GM12878 (cell line): Measurements from ENCODE around the gene DNAJC18.

Experiments used
- CHD1 ChIP-seq: IDR thresholded peaks from 2 replicates; pipeline ENCODE4 v1.6.1; 2012; ENCODE audit warnings: low read depth, low read length, improper control_type of control experiment
- CREB1 ChIP-seq: IDR thresholded peaks from 2 replicates; pipeline ENCODE4 v1.6.1; 2012; ENCODE audit warnings: low read depth, mild to moderate bottlenecking, inconsistent platforms
- EZH2 ChIP-seq: IDR thresholded peaks from 2 replicates; pipeline ENCODE4 v1.6.1; 2012; ENCODE audit warnings: low read depth, mild to moderate bottlenecking, control low read depth, inconsistent platforms, low read length, borderline replicate concordance; ENCODE audit not compliant: control insufficient read depth
- NFIC ChIP-seq: IDR thresholded peaks from 2 replicates; pipeline ENCODE4 v1.6.1; 2012; ENCODE audit warnings: low read depth, mild to moderate bottlenecking, inconsistent platforms, low read length, moderate library complexity
- POLR2AphosphoS5 ChIP-seq: IDR thresholded peaks from 2 replicates; pipeline ENCODE4 v1.6.1; 2011; ENCODE audit warnings: mild to moderate bottlenecking, low read length, inconsistent platforms
- RAD21 ChIP-seq: IDR thresholded peaks from 2 replicates; pipeline ENCODE4 v1.6.1; 2011; ENCODE audit warnings: mild to moderate bottlenecking, low read depth, low read length, moderate library complexity; ENCODE audit not compliant: insufficient read depth
- SMC3 ChIP-seq: IDR thresholded peaks from 2 replicates; pipeline ENCODE4 v1.6.1; 2011; ENCODE audit warnings: low read length, improper control_type of control experiment, borderline replicate concordance
- TF ChIP-seq, protein P1 (sequence below): fragments of 450-650 bp; IDR thresholded peaks from 2 replicates; pipeline ENCODE4 v1.6.1; 2017; ENCODE audit warnings: mild to moderate bottlenecking, moderate library complexity
- TF ChIP-seq, protein P2 (sequence below): fragments of 450-650 bp; IDR thresholded peaks from 2 replicates; pipeline ENCODE4 v1.6.1; 2017; ENCODE audit warnings: mild to moderate bottlenecking, low read depth, inconsistent platforms; ENCODE audit not compliant: poor library complexity, severe bottlenecking
- TF ChIP-seq, protein P3 (sequence below): IDR thresholded peaks from 2 replicates; pipeline ENCODE4 v1.6.1; 2012; ENCODE audit warnings: low read depth, low read length, improper control_type of control experiment
- TF ChIP-seq, protein P4 (sequence below), 3 experiments: IDR thresholded peaks in 2 of 3; conservative IDR thresholded peaks in 1 of 3; 2 replicates each; pipeline ENCODE4 v1.5.1; 2011; ENCODE audit warnings: low read depth in 3 of 3, low read length in 3 of 3, mild to moderate bottlenecking in 3 of 3, control low read depth in 2 of 3, moderate library complexity in 2 of 3, inconsistent platforms in 1 of 3, mixed read lengths in 1 of 3; ENCODE audit not compliant: control insufficient read depth in 2 of 3, insufficient read depth in 1 of 3; ENCODE audit errors: extremely low read depth in 1 of 3
- TF ChIP-seq, protein P5 (sequence below): fragments of 450-650 bp; formaldehyde crosslinking; IDR thresholded peaks from 2 replicates; pipeline ENCODE4 v1.5.0; 2022; ENCODE audit warnings: mild to moderate bottlenecking, missing genetic modification characterization

DNA sequence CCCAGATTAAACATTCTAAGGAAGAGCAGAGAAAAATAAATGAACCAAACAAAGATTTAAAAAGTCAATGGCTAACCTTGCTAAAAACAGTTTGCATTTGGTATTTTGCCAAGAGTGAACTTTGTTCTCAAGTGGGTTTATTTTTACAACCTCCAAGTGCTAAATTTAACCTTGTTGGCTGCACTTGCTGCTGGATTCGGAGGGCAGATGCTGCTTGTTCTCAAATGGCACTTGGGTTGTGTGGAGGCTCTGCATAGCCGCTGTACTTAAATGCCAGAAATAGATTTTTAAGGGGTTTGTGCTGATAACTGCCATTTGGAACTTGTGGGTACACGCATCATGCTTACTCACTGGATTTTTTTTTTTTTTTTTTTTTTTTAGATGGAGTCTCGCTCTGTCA lies 22.1 kb downstream of the DNAJC18 start:
- TF ChIP-seq POLR2AphosphoS5 (no peak), NFIC (no peak), RAD21 (no peak), EZH2 (no peak), SMC3 (no peak), CHD1 (no peak), CREB1 (no peak)
- TF ChIP-seq, protein P1, sequence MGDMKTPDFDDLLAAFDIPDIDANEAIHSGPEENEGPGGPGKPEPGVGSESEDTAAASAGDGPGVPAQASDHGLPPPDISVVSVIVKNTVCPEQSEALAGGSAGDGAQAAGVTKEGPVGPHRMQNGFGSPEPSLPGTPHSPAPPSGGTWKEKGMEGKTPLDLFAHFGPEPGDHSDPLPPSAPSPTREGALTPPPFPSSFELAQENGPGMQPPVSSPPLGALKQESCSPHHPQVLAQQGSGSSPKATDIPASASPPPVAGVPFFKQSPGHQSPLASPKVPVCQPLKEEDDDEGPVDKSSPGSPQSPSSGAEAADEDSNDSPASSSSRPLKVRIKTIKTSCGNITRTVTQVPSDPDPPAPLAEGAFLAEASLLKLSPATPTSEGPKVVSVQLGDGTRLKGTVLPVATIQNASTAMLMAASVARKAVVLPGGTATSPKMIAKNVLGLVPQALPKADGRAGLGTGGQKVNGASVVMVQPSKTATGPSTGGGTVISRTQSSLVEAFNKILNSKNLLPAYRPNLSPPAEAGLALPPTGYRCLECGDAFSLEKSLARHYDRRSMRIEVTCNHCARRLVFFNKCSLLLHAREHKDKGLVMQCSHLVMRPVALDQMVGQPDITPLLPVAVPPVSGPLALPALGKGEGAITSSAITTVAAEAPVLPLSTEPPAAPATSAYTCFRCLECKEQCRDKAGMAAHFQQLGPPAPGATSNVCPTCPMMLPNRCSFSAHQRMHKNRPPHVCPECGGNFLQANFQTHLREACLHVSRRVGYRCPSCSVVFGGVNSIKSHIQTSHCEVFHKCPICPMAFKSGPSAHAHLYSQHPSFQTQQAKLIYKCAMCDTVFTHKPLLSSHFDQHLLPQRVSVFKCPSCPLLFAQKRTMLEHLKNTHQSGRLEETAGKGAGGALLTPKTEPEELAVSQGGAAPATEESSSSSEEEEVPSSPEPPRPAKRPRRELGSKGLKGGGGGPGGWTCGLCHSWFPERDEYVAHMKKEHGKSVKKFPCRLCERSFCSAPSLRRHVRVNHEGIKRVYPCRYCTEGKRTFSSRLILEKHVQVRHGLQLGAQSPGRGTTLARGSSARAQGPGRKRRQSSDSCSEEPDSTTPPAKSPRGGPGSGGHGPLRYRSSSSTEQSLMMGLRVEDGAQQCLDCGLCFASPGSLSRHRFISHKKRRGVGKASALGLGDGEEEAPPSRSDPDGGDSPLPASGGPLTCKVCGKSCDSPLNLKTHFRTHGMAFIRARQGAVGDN = no peak
- TF ChIP-seq, protein P2, sequence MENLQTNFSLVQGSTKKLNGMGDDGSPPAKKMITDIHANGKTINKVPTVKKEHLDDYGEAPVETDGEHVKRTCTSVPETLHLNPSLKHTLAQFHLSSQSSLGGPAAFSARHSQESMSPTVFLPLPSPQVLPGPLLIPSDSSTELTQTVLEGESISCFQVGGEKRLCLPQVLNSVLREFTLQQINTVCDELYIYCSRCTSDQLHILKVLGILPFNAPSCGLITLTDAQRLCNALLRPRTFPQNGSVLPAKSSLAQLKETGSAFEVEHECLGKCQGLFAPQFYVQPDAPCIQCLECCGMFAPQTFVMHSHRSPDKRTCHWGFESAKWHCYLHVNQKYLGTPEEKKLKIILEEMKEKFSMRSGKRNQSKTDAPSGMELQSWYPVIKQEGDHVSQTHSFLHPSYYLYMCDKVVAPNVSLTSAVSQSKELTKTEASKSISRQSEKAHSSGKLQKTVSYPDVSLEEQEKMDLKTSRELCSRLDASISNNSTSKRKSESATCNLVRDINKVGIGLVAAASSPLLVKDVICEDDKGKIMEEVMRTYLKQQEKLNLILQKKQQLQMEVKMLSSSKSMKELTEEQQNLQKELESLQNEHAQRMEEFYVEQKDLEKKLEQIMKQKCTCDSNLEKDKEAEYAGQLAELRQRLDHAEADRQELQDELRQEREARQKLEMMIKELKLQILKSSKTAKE = no peak
- TF ChIP-seq, protein P3, sequence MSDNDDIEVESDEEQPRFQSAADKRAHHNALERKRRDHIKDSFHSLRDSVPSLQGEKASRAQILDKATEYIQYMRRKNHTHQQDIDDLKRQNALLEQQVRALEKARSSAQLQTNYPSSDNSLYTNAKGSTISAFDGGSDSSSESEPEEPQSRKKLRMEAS = no peak
- TF ChIP-seq, protein P4, sequence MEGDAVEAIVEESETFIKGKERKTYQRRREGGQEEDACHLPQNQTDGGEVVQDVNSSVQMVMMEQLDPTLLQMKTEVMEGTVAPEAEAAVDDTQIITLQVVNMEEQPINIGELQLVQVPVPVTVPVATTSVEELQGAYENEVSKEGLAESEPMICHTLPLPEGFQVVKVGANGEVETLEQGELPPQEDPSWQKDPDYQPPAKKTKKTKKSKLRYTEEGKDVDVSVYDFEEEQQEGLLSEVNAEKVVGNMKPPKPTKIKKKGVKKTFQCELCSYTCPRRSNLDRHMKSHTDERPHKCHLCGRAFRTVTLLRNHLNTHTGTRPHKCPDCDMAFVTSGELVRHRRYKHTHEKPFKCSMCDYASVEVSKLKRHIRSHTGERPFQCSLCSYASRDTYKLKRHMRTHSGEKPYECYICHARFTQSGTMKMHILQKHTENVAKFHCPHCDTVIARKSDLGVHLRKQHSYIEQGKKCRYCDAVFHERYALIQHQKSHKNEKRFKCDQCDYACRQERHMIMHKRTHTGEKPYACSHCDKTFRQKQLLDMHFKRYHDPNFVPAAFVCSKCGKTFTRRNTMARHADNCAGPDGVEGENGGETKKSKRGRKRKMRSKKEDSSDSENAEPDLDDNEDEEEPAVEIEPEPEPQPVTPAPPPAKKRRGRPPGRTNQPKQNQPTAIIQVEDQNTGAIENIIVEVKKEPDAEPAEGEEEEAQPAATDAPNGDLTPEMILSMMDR (IDR thresholded peaks at IDR 0.05 in 2 of 3, conservative IDR thresholded peaks at IDR 0.05 in 1 of 3; ENCODE audit: control insufficient read depth in 2 of 3, extremely low read depth in 1 of 3, insufficient read depth in 1 of 3, low read depth in 3 of 3, low read length in 3 of 3) = no peak
- TF ChIP-seq, protein P5, sequence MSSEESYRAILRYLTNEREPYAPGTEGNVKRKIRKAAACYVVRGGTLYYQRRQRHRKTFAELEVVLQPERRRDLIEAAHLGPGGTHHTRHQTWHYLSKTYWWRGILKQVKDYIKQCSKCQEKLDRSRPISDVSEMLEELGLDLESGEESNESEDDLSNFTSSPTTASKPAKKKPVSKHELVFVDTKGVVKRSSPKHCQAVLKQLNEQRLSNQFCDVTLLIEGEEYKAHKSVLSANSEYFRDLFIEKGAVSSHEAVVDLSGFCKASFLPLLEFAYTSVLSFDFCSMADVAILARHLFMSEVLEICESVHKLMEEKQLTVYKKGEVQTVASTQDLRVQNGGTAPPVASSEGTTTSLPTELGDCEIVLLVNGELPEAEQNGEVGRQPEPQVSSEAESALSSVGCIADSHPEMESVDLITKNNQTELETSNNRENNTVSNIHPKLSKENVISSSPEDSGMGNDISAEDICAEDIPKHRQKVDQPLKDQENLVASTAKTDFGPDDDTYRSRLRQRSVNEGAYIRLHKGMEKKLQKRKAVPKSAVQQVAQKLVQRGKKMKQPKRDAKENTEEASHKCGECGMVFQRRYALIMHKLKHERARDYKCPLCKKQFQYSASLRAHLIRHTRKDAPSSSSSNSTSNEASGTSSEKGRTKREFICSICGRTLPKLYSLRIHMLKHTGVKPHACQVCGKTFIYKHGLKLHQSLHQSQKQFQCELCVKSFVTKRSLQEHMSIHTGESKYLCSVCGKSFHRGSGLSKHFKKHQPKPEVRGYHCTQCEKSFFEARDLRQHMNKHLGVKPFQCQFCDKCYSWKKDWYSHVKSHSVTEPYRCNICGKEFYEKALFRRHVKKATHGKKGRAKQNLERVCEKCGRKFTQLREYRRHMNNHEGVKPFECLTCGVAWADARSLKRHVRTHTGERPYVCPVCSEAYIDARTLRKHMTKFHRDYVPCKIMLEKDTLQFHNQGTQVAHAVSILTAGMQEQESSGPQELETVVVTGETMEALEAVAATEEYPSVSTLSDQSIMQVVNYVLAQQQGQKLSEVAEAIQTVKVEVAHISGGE (CRISPR knock-in tag) = no peak
